GM21423 (cell line): ENCODE results near the gene MBOAT7.
"Not testable (repeated sequence)": the region's sequence is repeated elsewhere in the genome, so short reads cannot be mapped to it uniquely, and the experiment has no call there.

Experiments used
- ATAC-seq: cut with Tn5 transposase; IDR thresholded peaks from one replicate; pipeline ENCODE4 v1.9.1; 2021; ENCODE audit warnings: mild to moderate bottlenecking, moderate library complexity; ENCODE audit not compliant: unreplicated experiment

MBOAT7 gene

DNA sequence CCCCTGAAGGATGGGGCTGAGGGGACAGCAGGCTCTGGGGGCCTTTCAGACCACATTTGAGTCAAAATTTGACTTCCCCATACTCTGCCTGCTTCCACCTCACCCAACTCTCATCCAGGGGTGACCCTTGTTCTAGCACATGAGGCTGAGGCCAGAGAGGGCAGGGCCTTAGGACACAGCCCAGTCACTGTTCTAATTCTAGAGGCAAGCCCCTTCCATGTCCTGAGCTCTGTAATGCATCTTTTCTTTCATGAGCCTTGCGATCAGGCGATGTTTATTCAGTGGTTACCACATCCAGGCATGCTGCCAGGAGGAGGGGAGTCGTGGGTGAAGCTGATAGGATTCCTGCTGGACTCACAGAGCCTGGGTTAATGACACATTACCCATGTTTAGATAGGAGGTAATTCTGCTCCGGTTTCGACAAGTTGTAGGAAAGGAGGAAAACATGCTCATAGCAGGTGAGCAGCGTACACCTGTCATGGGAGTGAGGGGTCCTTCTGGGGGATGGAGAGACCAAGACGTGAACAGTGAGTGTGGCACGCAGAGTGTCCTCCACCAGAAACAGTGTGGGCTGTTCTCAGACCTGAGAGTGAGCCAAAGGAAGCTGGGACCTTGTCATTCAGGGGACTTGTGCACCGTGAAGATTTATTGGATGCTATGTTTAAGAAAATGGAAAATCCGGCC, 20.6 kb upstream of the MBOAT7 start:
- no peak for ATAC-seq

GRCh38 chr19:54209058-54209810, 19.9 kb upstream of the MBOAT7 start:
- no peak for ATAC-seq

DNA sequence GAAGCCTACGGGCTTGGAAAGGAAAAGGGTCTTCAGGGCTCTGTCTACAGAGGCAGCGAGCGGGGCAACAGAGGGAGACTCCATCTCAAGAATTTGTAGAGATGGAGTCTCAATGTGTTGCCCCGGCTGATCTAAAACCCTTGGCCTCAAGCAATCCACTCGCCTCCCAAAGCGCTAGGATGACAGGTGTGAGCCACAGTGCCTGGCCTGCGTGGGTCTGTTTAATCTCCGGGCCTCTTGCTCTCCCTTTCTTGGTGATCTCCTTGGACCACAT, 19.3 kb upstream of the MBOAT7 start:
- ATAC-seq, result no peak

- ATAC-seq, result peak; percentile 38
Measured at GRCh38 chr19:54207983-54208783, 18.8 kb upstream of the MBOAT7 start.

DNA sequence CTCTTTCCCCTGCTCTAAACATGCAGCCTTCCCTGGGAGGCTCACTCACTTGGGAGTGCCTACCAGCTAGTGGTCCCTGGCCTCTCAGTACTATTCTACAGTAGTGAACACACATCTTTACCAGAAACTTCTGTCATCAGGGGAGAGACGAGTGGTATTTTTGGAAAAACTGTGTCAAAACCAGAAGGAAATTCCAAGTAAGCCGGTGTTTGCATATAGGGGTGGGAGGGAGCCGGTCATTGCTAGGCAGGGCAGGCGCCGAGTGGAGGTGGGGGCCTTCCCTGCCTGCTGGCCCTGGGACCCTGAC, 18.2 kb upstream of the MBOAT7 start:
- ATAC-seq, result no peak

DNA sequence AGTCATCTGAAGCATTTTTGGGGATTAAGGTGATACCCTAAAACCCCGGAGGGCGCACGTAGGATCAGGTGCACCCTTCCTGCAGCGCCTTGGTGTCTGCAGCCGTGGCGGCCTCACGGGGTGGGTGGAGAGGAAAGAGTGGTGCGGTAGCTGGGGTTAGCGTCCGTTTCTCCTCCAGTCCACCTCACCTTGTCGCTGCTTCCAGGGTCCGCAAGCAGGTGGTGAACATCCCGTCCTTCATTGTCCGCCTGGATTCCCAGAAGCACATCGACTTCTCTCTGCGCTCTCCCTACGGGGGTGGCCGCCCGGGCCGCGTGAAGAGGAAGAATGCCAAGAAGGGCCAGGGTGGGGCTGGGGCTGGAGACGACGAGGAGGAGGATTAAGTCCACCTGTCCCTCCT, 17.8 kb upstream of the MBOAT7 start:
- not testable (repeated sequence) for ATAC-seq

GRCh38 chr19:54206831-54207177, 17.4 kb upstream of the MBOAT7 start:
- ATAC-seq, result no peak

GRCh38 chr19:54206030-54206830, 16.9 kb upstream of the MBOAT7 start:
- no peak for ATAC-seq

DNA sequence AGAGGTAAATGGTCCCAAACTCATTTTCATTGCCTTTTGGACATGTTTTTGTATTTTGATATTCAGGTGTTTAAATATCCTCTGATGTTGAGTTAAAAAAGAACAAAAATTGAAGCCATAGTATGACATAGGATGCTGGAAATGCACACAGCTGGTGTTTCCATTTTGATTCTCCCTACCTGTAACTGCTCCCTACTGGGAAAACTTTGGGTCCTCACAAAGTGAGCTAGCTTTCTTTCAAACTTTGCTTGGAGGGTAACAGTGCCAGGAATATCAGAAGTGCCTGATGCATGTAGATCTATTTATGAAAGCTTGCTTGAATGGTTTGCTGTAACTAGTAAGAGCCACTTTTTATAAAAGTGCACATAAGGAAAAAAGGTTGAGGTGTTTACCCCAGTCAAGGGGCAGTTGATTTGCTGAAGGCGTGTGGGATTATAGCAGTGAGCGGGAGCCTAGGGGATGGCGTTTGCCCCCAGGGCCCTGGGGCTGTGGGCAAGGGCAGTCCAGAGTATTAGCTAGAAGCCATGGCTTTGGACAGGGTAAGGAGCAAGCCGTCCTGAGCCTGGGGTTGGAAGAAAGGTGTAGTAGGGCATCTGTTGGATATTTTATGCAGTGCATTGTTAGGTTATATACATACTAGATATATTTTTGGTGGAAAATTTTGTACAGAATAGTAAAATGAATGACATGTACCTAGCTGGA, 15.5 kb upstream of the MBOAT7 start:
- no peak for ATAC-seq

DNA sequence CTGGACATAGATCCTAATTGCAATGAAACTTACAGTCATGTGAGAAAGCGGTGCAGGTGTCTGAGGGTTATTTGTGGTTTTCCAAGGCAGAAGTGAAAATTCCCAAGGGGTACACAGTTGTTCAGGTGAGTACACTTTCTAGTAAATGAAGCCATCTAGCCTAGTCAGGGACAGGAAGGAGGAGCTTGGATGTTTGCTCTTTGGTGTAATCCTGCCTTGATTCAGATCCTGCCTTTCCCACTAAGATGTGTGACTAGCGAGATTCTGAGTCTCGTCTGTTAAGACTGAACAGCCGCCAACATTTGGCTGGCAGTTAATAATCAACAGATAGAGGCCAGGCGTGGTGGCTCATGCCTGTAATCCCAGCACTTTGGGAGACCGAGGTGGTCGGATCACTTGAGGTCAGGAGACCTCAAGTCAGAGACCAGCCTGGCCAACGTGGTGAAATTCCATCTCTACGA, 13.8 kb upstream of the MBOAT7 start:
- no peak for ATAC-seq

DNA sequence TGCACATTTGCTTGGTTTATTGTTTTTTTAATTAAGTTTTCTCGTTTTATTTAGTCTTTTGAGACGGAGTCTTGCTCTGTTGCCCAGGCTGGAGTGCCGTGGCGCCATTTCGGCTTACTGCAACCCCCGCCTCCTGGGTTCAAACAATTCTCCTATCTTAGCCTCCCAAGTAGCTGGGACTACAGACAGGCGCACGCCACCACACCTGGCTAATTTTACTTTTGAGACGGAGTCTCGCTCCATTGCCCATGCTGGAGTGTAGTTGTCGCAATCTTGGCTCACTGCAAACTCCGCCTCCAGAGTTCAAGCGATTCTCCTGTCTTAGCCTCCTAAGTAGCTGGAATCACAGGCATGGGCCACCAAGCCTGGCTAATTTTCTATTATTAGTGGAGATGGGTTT, 12.6 kb upstream of the MBOAT7 start:
- no peak for ATAC-seq

GRCh38 chr19:54201172-54201701, 11.9 kb upstream of the MBOAT7 start:
- ATAC-seq, result no peak

- ATAC-seq, result no peak
Measured at GRCh38 chr19:54199401-54199800, 10.0 kb upstream of the MBOAT7 start.

DNA sequence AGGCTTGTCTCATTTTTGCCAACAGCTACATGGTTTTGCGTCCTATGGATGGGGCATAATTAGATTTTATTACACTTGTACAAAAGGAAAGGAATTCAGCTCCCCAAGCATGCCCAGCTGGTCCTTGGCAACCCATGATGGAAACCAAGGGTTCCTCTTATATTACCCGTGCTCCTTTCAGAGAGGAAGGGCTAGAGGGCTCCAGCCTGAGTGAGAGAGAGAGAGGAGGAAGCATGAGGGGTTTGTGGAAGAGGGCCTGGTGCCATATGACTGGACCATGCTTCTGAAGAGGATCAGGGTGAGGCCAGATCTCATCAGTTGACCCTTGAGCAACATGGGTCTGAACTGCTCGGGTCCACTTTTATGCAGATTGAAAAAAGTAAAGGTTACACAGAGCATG, 7.7 kb upstream of the MBOAT7 start:
- no peak for ATAC-seq

- no peak for ATAC-seq
Measured at GRCh38 chr19:54196536-54196935, 7.2 kb upstream of the MBOAT7 start.

DNA sequence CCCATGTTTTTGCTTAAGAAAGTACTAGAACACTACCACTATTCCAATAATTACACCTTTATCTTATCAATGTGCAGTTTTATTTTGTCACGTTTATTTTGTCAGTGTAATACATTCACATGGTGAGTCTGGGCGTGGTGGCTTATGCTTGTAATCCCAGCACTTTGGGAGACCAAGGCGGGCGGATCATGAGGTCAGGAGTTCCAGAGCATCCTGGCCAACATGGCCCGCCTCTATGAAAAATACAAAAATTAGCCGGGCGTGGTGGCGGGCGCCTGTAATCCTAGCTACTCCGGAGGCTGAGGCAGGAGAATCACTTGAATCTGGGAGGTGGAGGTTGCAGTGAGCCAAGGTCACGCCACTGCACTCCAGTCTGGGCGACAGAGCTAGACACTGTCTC, 5.1 kb upstream of the MBOAT7 start:
- ATAC-seq, result not testable (repeated sequence)

GRCh38 chr19:54193011-54193410, 3.6 kb upstream of the MBOAT7 start:
- ATAC-seq, result no peak

DNA sequence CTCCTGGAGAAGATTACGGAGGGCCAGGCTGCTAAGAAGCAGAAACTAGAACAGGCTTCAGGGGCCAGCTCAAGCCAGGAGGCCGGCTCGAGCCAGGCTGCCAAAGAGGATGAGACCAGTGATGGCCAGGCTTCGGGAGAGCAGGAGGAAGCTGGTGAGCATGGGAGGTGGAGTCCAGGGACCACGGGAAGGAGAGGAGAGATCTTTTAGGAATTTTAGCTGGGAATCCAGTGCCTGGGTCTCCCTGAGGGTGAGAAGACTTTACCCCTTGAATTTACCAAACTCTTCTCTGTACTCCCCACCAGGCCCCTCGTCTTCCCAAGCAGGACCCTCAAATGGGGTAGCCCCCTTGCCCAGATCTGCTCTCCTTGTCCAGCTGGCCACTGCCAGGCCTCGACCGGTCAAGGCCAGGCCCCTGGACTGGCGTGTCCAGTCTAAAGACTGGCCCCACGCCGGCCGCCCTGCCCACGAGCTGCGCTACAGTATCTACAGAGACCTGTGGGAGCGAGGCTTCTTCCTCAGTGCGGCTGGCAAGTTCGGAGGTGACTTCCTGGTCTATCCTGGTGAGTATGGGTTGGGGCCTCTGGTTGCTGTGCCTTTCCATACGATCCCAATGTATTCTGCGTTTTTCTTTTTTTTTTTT, 2.6 kb upstream of the MBOAT7 start:
- ATAC-seq, result no peak

DNA sequence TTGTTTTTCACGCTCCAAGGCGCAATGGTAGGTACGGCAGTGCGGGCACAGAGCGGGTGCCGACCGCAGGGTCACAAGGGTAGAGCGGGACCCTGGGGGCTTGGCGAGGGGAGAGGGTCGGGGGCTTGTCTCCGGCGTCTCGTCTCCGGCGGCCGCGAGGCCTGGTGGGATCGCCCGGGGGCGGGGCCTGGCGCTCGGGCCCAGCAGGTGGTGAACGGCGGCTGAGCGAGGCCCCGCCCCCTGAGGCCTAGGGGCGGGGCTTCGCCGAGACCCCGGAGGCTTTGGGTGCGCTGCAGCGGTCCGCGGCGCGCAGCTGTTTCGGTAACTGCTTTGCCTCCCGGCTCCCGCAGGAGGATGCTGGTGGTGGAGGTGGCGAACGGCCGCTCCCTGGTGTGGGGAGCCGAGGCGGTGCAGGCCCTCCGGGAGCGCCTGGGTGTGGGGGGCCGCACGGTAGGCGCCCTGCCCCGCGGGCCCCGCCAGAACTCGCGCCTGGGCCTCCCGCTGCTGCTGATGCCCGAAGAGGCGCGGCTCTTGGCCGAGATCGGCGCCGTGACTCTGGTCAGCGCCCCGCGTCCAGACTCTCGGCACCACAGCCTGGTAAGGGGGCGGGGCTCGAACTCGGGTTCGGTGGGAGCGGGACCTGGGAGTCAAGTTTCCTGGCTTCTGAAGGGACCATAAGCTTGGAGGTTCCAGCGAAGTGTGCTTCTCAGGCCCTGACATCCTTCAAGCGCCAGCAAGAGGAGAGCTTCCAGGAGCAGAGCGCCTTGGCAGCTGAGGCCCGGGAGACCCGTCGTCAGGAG, 1.8 kb upstream of the MBOAT7 start, which contains the start of gene TSEN34:
TSEN34 (plus strand) TSS at position 298 of the 800 bp plus-strand sequence; CDS start at position 355, 57 bp downstream.
- ATAC-seq, result peak; percentile 20
